Colonic mucosa (tissue), 4 donors: ENCODE data around the gene SPI1. TPM values are rescaled to one million over a fixed set of nuclear protein-coding genes. Genes with fewer than 3 reads are reported as not detected.
A peak's percentile ranks its signal among the peaks of the same experiment; 100 is the strongest.

ENCODE experiments used
- DNase-seq: peaks from one replicate; pipeline ENCODE4 v3.0.0-alpha.2; 2020
- H3K27ac ChIP-seq: fragments of 200-600 bp; one replicate; pipeline ENCODE4 v1.8.0; 2021
- H3K27me3 ChIP-seq: fragments of 200-600 bp; one replicate; pipeline ENCODE4 v1.8.0; 2021
- H3K36me3 ChIP-seq: fragments of 200-600 bp; one replicate; pipeline ENCODE4 v1.8.0; 2021
- H3K4me1 ChIP-seq: fragments of 200-600 bp; one replicate; pipeline ENCODE4 v1.8.0; 2021; ENCODE audit warnings: mild to moderate bottlenecking
- H3K4me3 ChIP-seq: fragments of 200-600 bp; one replicate; pipeline ENCODE4 v1.8.0; 2021
- H3K9ac ChIP-seq, 2 donors: one replicate each; pipeline ENCODE4 v1.7.0; 2013; ENCODE audit warnings: control low read depth in 2 of 2, low read depth in 2 of 2, low read length in 2 of 2
- H3K9me3 ChIP-seq: fragments of 200-600 bp; one replicate; pipeline ENCODE4 v1.8.0; 2021
- CTCF ChIP-seq: fragments of 200-600 bp; IDR thresholded peaks from one replicate; pipeline ENCODE4 v1.8.0; 2022; ENCODE audit warnings: antibody characterized with exemption, mild to moderate bottlenecking
- intact Hi-C: fragments of 100-400 bp; cut with DNase I; formaldehyde crosslinking; loops from one replicate; pipeline ENCODE4 v1.14.1; 2022
- total RNA-seq, 2 donors: library from RNA; stranded (reverse); fragmentation: NEBNext Ultra II Directional in 1 of 2; extraction: Animal tissue kit (Norgen Biotek cat#: 25700) in 1 of 2; gene quantifications; one replicate each; pipeline ENCODE4 v1.2.1, GENCODE V29; 2021
- donor health status: healthy.
- donor health status: DM: no; HTN: no; CAD: no.
- donor health status: DM: no; HTN: no; CAD: no.

The SPI1 gene
- total RNA-seq, 2 donors from 2014 or later: 4.7 to 11.9 TPM

DNA sequence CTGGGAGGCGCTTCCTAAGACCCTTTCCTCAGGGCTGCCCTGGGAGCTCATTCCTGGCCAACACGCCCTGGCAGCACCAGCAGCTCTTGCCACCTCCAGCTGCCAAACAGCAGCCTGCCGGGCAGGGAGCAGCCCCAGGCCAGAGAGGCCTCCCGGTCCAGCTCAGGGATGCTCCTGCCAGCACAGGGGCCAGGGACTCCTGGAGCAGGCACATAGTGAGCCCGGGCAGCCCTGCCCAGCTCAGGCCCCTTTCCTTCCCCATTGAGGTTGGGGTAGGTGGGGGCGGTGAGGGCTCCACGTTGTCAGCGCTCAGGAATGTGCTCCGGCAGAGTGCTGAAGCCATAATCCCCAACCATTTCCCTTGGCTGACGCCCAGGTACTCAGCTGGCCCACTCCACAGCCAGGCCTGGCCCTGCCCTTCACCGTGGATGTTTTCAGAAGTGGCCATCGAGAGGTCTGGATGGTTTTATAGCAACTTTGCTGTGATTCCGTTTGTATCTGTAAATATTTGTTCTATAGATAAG lies 37.7 kb upstream of the SPI1 start:
- Histone ChIP-seq H3K36me3 (peaks cover 6% of the 10 kb centered on the region), H3K27ac (peak overlapping the region; percentile 74), H3K4me1 (no peaks in the 10 kb centered on the region), H3K9ac (peak overlapping the region; percentile 16 to 42), H3K27me3 (no peaks in the 10 kb centered on the region), H3K9me3 (no peaks in the 10 kb centered on the region), H3K4me3 (no peak overlapping the region)
- no peak for TF ChIP-seq CTCF
- DNase-seq: peak; percentile 72
- intact Hi-C loops: no loop called here

GRCh38 chr11:47415091-47415854 lies 36.9 kb upstream of the SPI1 start:
- TF ChIP-seq CTCF: no peak
- Histone ChIP-seq H3K27ac (peak overlapping the region; percentile 74), H3K4me3 (no peak overlapping the region), H3K9me3 (no peaks in the 10 kb centered on the region), H3K4me1 (no peaks in the 10 kb centered on the region), H3K9ac (peak overlapping the region; percentile 16 to 42), H3K36me3 (peaks cover 6% of the 10 kb centered on the region), H3K27me3 (no peaks in the 10 kb centered on the region)
- DNase-seq: no peak
- intact Hi-C loops: no loop called here

DNA sequence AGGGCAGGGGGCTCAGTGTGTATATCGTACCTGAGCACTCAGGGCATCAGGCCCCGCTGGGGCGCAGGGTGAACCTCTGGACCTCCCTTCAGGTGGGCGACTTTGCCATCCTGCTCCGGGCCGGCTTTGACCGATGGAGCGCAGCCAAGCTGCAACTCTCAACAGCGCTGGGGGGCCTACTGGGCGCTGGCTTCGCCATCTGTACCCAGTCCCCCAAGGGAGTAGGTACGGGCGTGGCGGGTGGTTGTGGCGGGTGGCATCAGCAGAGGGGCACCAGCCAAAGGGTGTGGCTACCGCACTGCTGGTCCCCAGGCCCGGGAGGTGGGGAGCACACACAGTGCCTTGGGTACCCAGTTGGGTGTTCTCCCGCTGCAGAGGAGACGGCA lies 36.3 kb upstream of the SPI1 start:
- H3K27me3 ChIP-seq: no peaks in the 10 kb centered on the region
- H3K9me3 ChIP-seq: no peaks in the 10 kb centered on the region
- no peak for DNase-seq
- no peak overlapping the region for H3K9ac ChIP-seq
- intact Hi-C loops: no loop called here
- H3K36me3 ChIP-seq: peaks cover 6% of the 10 kb centered on the region
- no peaks in the 10 kb centered on the region for H3K4me1 ChIP-seq
- no peak for TF ChIP-seq CTCF
- H3K4me3 ChIP-seq: no peak overlapping the region
- no peak overlapping the region for H3K27ac ChIP-seq

- Histone ChIP-seq H3K4me1 (no peaks in the 10 kb centered on the region), H3K36me3 (peaks cover 5% of the 10 kb centered on the region), H3K9me3 (no peaks in the 10 kb centered on the region), H3K27me3 (no peaks in the 10 kb centered on the region), H3K4me3 (no peak overlapping the region), H3K9ac (no peak overlapping the region), H3K27ac (no peak overlapping the region)
- TF ChIP-seq CTCF: no peak
- DNase-seq: no peak
- intact Hi-C loops: no loop called here
Observed at GRCh38 chr11:47413908-47414684, 35.7 kb upstream of the SPI1 start.

GRCh38 chr11:47413351-47413750 lies 35.0 kb upstream of the SPI1 start:
- intact Hi-C loops: no loop called here
- no peak for TF ChIP-seq CTCF
- no peak overlapping the region for H3K9ac ChIP-seq
- no peaks in the 10 kb centered on the region for H3K36me3 ChIP-seq
- no peak for DNase-seq
- H3K4me1 ChIP-seq: no peaks in the 10 kb centered on the region
- no peak overlapping the region for H3K27ac ChIP-seq
- H3K4me3 ChIP-seq: no peak overlapping the region
- H3K9me3 ChIP-seq: no peaks in the 10 kb centered on the region
- H3K27me3 ChIP-seq: no peaks in the 10 kb centered on the region
